ENCODE data around the gene RASSF10. TPM values are rescaled to one million over a fixed set of nuclear protein-coding genes. Genes with fewer than 3 reads are reported as not detected.
A peak's percentile ranks its signal among the peaks of the same experiment; 100 is the strongest.

RASSF10 gene
- total RNA-seq, 1 experiment from 2014 or later: 3.2 TPM

GRCh38 chr11:13009476-13009920 is 382 bp downstream of the RASSF10 start (continued):
- TF ChIP-seq ARID4B (CRISPR knock-in tag; IDR thresholded peaks at IDR 0.05; ENCODE audit: borderline replicate concordance): 0 out of 2 replicates have a peak, but pooled peaks have one; percentile 22
- 0 out of 2 replicates have a peak, but pooled peaks have one; percentile 2 for TF ChIP-seq NR3C1 (CRISPR knock-in tag; conservative IDR thresholded peaks at IDR 0.05; ENCODE audit: low read depth)
- TF ChIP-seq ZNF138 (CRISPR knock-in tag; conservative IDR thresholded peaks at IDR 0.05): no peak
- peak; percentile 66; the same call in 1 of the 2 replicates for TF ChIP-seq JUN (CRISPR knock-in tag; IDR thresholded peaks at IDR 0.05)
- TF ChIP-seq OVOL2 (CRISPR knock-in tag; IDR thresholded peaks at IDR 0.05; ENCODE audit: borderline replicate concordance): no peak
- no peak for TF ChIP-seq PRRX2 (CRISPR knock-in tag; IDR thresholded peaks at IDR 0.05)
- TF ChIP-seq KAT7 (CRISPR knock-in tag; IDR thresholded peaks at IDR 0.05; ENCODE audit: borderline replicate concordance): no peak
- 0 out of 2 replicates have a peak, but pooled peaks have one; percentile 19 for TF ChIP-seq ZNF263 (CRISPR knock-in tag; IDR thresholded peaks at IDR 0.05; ENCODE audit: low read depth)

- Mint-ChIP-seq H3K4me3 (peak overlapping the region; percentile 81), H3K4me1 (peaks cover 48% of the 10 kb centered on the region), H3K27me3 (ENCODE audit: low read depth) (peaks cover 63% of the 10 kb centered on the region), H3K27ac (no peak overlapping the region), H3K9me3 (peaks cover 15% of the 10 kb centered on the region), H3K36me3 (peaks cover 15% of the 10 kb centered on the region)
- peak; percentile 62 for DNase-seq (ENCODE audit: low spot score)
- peak; percentile 8 for ATAC-seq
- ChIA-PET POLR2A (interaction anchor here (0.5 kb wide), 1 partner anchor 39 kb away, joined by 4 read pairs; no protein-coding TSS in a partner anchor), CTCF (interaction anchor here (0.7 to 5.4 kb wide), 16 partner anchors 30 to 722 kb away, joined by 3 to 39 read pairs (median 4); no protein-coding TSS in a partner anchor)
- TF ChIP-seq ATF6 (CRISPR knock-in tag; IDR thresholded peaks at IDR 0.05) (no peak), JUN (CRISPR knock-in tag; IDR thresholded peaks at IDR 0.05) (peak; percentile 90), USF2 (CRISPR knock-in tag; IDR thresholded peaks at IDR 0.05) (peak; percentile 49; the same call in 1 of the 2 replicates), TEAD4 (CRISPR knock-in tag; IDR thresholded peaks at IDR 0.05) (peak; percentile 96), EMX1 (CRISPR knock-in tag; IDR thresholded peaks at IDR 0.05) (no peak), ESRRA (CRISPR knock-in tag; IDR thresholded peaks at IDR 0.05; ENCODE audit: borderline replicate concordance) (peak; percentile 49; the same call in 1 of the 2 replicates), CDX4 (CRISPR knock-in tag; IDR thresholded peaks at IDR 0.05; ENCODE audit: borderline replicate concordance) (no peak), ATF3 (CRISPR knock-in tag; conservative IDR thresholded peaks at IDR 0.05) (no peak; the same call in 1 of the 2 replicates), ERG (CRISPR knock-in tag; IDR thresholded peaks at IDR 0.05) (no peak), E2F5 (CRISPR knock-in tag; IDR thresholded peaks at IDR 0.05) (peak; percentile 86), IRF1 (CRISPR knock-in tag; IDR thresholded peaks at IDR 0.05) (0 out of 2 replicates have a peak, but pooled peaks have one; percentile 93), CBFB (CRISPR knock-in tag; IDR thresholded peaks at IDR 0.05; ENCODE audit: low read depth) (no peak), SP1 (CRISPR knock-in tag; conservative IDR thresholded peaks at IDR 0.05) (0 out of 2 replicates have a peak, but pooled peaks have one; percentile 34)
These were observed 1.0 kb downstream of the RASSF10 start for GRCh38 chr11:13009921-13010748.
